Measurements from ENCODE around the gene CDCP2.

The CDCP2 gene

DNA sequence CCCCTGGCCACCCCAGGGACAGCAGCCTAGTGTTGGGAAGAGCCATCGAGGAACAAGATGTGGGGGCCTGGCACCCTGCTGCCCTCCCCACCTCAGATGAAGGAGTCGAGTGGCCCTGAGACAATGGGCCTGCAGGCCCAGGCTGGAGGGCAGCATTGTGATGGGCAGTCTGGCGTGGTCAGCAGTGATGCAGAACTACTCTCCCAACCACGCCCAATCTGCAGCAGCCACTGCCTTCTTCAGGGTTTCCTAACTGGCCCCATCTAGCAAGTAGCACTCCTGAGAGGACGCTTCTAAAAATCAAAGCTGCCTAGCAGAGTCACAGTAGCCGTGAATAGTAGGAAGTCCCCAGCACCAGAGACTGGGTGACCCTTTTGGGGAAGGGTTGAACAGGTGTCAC, 18.5 kb downstream of the CDCP2 start:
- POLR2A ChIA-PET, result no interaction called here
- TF ChIP-seq, protein P1, sequence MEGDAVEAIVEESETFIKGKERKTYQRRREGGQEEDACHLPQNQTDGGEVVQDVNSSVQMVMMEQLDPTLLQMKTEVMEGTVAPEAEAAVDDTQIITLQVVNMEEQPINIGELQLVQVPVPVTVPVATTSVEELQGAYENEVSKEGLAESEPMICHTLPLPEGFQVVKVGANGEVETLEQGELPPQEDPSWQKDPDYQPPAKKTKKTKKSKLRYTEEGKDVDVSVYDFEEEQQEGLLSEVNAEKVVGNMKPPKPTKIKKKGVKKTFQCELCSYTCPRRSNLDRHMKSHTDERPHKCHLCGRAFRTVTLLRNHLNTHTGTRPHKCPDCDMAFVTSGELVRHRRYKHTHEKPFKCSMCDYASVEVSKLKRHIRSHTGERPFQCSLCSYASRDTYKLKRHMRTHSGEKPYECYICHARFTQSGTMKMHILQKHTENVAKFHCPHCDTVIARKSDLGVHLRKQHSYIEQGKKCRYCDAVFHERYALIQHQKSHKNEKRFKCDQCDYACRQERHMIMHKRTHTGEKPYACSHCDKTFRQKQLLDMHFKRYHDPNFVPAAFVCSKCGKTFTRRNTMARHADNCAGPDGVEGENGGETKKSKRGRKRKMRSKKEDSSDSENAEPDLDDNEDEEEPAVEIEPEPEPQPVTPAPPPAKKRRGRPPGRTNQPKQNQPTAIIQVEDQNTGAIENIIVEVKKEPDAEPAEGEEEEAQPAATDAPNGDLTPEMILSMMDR (IDR thresholded peaks at IDR 0.05; ENCODE audit: control extremely low read depth, extremely low read depth, low read depth, missing control alignments), result no peak
- no peak for DNase-seq (ENCODE audit: extremely low spot score)
- CTCF ChIA-PET, result interaction anchor here (1.4 kb wide), 1 partner anchor 12 kb away, joined by 4 read pairs; no protein-coding TSS in a partner anchor

DNA sequence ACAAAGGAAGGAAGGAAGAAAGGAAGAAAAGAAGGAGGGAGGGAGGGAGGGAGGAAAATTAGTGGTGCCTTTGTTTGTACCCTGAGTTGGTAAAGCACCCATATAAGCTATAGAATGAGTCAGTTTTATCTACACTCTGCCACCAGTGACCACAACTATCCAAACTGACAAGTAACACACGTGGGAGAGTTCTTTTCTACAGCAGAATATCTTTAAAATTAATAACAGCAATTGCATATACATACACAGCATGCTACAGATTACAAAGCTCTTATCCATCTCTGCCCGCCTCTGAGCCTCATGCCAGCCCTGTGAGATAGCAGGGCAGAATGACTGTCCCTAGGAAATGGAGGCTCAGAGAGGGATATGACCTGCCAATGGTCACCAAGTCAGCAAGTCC, 20.3 kb downstream of the CDCP2 start:
- ChIA-PET POLR2A (no interaction called here), CTCF (no interaction called here)
- no peak for DNase-seq (ENCODE audit: extremely low spot score)
- TF ChIP-seq, protein P1 (IDR thresholded peaks at IDR 0.05; ENCODE audit: control extremely low read depth, extremely low read depth, low read depth, missing control alignments), result no peak

DNA sequence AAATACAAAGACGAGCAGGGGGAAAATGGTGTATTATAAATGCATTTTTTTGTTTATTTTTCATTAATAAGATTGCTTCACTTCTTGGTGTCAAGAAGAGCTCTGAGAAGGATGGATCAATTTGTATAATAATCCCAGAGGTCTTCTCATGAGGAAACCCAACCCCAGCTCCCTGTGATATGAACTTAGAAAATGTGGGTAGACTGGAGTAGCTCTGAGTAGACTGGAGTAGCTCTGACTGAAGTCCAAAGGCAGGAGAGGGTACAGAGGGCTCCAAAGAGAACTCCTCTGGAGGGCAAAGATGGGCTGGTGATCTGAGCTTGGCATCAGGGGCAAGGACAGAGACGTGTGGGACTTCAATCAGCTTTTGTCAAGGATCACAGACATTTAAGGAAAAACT, 21.4 kb downstream of the CDCP2 start:
- no peak for DNase-seq (ENCODE audit: extremely low spot score)
- TF ChIP-seq, protein P1 (IDR thresholded peaks at IDR 0.05; ENCODE audit: control extremely low read depth, extremely low read depth, low read depth, missing control alignments), result no peak
- ChIA-PET POLR2A (no interaction called here), CTCF (interaction anchor here (0.6 to 1.2 kb wide), 2 partner anchors 22 to 327 kb away, joined by 3 read pairs; partner anchors contain the start of gene CDCP2)

DNA sequence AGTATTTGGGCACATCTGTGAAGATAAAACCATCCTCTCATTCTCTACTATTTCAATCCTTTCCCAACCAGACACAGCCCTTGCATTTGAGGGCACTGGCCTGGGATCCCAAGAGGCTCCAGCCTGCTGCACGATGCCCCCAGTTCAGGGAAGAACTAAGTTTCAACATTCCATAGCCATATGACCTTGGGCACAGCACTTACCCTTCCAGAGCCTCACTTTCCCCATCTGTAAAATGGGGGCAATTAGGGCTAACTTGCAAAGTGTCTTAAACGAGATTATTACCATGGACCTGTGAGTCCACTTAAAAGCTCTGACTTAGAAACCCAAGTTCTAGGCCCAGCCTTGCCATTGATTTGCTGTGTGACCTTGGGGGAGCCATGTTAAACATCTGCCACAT, 22.9 kb downstream of the CDCP2 start:
- TF ChIP-seq, protein P1 (IDR thresholded peaks at IDR 0.05; ENCODE audit: control extremely low read depth, extremely low read depth, low read depth, missing control alignments), result no peak
- ChIA-PET CTCF (no interaction called here), POLR2A (no interaction called here)
- DNase-seq (ENCODE audit: extremely low spot score), result no peak

DNA sequence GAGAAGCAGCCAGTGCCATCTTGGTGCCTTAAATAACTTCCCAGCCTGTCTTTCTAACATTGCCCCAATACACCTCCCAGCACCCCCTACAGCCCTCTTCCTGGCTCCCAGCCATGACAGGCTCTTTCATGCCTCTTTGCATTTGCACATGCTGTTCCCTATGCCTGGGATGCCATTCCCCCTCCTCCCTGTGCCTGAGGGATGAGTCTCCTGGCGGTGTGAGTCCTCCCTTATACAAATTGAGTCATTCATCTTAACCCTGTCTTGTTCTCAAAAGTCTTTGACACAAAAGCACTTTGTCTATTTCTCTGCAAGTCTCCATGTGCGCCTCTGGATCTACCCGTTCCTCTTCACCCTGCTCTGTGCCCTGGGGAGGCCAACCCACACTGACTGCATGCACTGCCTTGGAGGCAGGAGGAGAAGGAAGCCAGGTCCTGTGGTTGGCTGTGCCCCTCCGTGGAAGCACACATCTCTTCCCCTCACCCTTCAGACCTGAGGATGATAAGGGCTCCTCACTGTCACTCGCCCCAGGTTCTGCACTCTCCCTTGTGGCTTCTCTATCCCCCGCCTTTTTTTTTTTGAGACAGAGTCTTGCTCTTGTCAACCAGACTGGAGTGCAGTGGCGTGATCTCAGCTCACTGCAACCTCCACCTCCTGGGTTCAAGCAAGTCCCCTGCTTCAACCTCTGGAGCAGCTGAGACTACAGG, 25.1 kb downstream of the CDCP2 start:
- POLR2A ChIA-PET, result no interaction called here
- TF ChIP-seq, protein P1 (IDR thresholded peaks at IDR 0.05; ENCODE audit: control extremely low read depth, extremely low read depth, low read depth, missing control alignments), result no peak
- no peak for DNase-seq (ENCODE audit: extremely low spot score)
- CTCF ChIA-PET, result interaction anchor here (1.6 kb wide), 1 partner anchor 13 kb away, joined by 3 read pairs; no protein-coding TSS in a partner anchor

DNA sequence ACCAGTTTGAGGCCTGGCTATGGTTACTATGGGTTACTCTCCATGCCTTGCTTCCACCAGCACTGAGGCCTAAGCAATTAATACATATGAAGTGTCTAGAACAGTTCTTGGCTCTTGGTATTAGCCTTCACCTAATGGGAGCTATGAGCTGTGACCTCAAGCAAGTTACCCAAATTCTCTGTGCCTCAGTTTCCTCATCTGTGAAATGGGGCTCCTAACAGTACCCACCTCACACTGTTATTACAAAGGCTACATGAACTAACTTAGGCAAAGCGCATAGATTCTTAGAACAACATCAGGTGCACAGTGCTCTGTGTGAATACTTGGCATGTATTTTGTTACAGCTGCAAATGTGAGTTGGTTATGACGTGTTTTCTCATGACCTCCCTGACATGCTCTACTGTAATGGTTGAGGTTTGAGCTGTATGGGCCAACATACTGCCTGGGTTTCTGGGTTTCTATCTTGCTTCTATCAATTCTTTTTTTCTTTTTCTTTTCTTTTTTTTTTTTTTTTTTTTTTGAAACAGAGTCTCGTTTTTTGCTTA, 26.5 kb downstream of the CDCP2 start:
- TF ChIP-seq, protein P1 (IDR thresholded peaks at IDR 0.05; ENCODE audit: control extremely low read depth, extremely low read depth, low read depth, missing control alignments), result no peak
- ChIA-PET CTCF (interaction anchor here (0.9 to 1.8 kb wide), 2 partner anchors 8 to 15 kb away, joined by 4 read pairs; no protein-coding TSS in a partner anchor), POLR2A (no interaction called here)
- DNase-seq (ENCODE audit: extremely low spot score), result no peak

All from GM10248 (cell line).